Stimulated activated naive CD8-positive, alpha-beta T cell treated with anti-CD3 and anti-CD28 coated beads, Interleukin-15, amount 100 ng/mL, for 72 hours (primary cell): ENCODE results near the gene IGSF1.
A peak's percentile ranks its signal among the peaks of the same experiment; 100 is the strongest.
"Not testable (repeated sequence)": the region's sequence is repeated elsewhere in the genome, so short reads cannot be mapped to it uniquely, and the experiment has no call there.

Source experiments
- ATAC-seq: fragments of 150-1000 bp; cut with Tn5 transposase; 2 replicates; pipeline ENCODE4 v1.10.0; 2021; ENCODE audit warnings: mild to moderate bottlenecking, moderate library complexity
- DNase-seq, 2 donors: peaks; one replicate each; pipeline ENCODE4 v3.0.0; 2021 to 2022
- H3K27ac Mint-ChIP-seq, 2 donors: one replicate each; pipeline ENCODE4 v1.8.0; 2022; ENCODE audit warnings: mild to moderate bottlenecking in 2 of 2, mixed read lengths in 2 of 2, moderate library complexity in 2 of 2
- H3K27me3 Mint-ChIP-seq: one replicate; pipeline ENCODE4 v1.8.0; 2022; ENCODE audit warnings: mixed read lengths
- H3K4me1 Mint-ChIP-seq: one replicate; pipeline ENCODE4 v1.8.0; 2022; ENCODE audit warnings: mild to moderate bottlenecking, mixed read lengths
- H3K4me3 Mint-ChIP-seq, 2 donors: one replicate each; pipeline ENCODE4 v1.8.0; 2022; ENCODE audit warnings: mild to moderate bottlenecking in 2 of 2, mixed read lengths in 2 of 2, moderate library complexity in 1 of 2
- H3K9me3 Mint-ChIP-seq, 2 donors: one replicate each; pipeline ENCODE4 v1.8.0; 2022; ENCODE audit warnings: mixed read lengths in 2 of 2

IGSF1 gene

GRCh38 chrX:131288188-131288587 is 918 bp downstream of the IGSF1 start:
- no peak overlapping the region for H3K27ac Mint-ChIP-seq
- no peak for ATAC-seq
- H3K9me3 Mint-ChIP-seq, result no peaks in the 10 kb centered on the region
- H3K27me3 Mint-ChIP-seq, result peaks cover 20% of the 10 kb centered on the region
- no peak overlapping the region for H3K4me3 Mint-ChIP-seq
- H3K4me1 Mint-ChIP-seq, result peaks cover 6% of the 10 kb centered on the region
- DNase-seq, result no peak

GRCh38 chrX:131287560-131288179 is 1.4 kb downstream of the IGSF1 start:
- ATAC-seq, result no peak
- H3K27me3 Mint-ChIP-seq, result peaks cover 20% of the 10 kb centered on the region

GRCh38 chrX:131279617-131280016 is 9.5 kb downstream of the IGSF1 start:
- ATAC-seq (no peak), DNase-seq (no peak)
- Mint-ChIP-seq H3K4me1 (no peaks in the 10 kb centered on the region), H3K9me3 (no peaks in the 10 kb centered on the region), H3K27me3 (peaks cover 14% of the 10 kb centered on the region), H3K27ac (no peak overlapping the region), H3K4me3 (no peak overlapping the region)

More at GRCh38 chrX:131287560-131288179, 1.4 kb downstream of the IGSF1 start:
- no peak for DNase-seq
- no peak overlapping the region for H3K4me3 Mint-ChIP-seq
- no peak overlapping the region for H3K27ac Mint-ChIP-seq
- H3K9me3 Mint-ChIP-seq, result no peaks in the 10 kb centered on the region
- peaks cover 6% of the 10 kb centered on the region for H3K4me1 Mint-ChIP-seq

GRCh38 chrX:131279197-131279596 is 9.9 kb downstream of the IGSF1 start:
- Mint-ChIP-seq H3K4me3 (no peak overlapping the region), H3K27ac (no peak overlapping the region), H3K27me3 (peaks cover 14% of the 10 kb centered on the region), H3K4me1 (no peaks in the 10 kb centered on the region), H3K9me3 (no peaks in the 10 kb centered on the region)
- no peak for ATAC-seq
- no peak for DNase-seq

- Mint-ChIP-seq H3K9me3 (no peaks in the 10 kb centered on the region), H3K27ac (no peak overlapping the region), H3K4me3 (no peak overlapping the region), H3K4me1 (no peaks in the 10 kb centered on the region), H3K27me3 (peaks cover 14% of the 10 kb centered on the region)
- no peak for ATAC-seq
- no peak for DNase-seq
Observed at GRCh38 chrX:131277543-131278136, 11.5 kb downstream of the IGSF1 start.

GRCh38 chrX:131273011-131273410 is 16.1 kb downstream of the IGSF1 start:
- Mint-ChIP-seq H3K27me3 (no peaks in the 10 kb centered on the region), H3K4me1 (no peaks in the 10 kb centered on the region), H3K27ac (no peak overlapping the region), H3K9me3 (no peaks in the 10 kb centered on the region), H3K4me3 (no peak overlapping the region)
- ATAC-seq (no peak), DNase-seq (no peak)

- Mint-ChIP-seq H3K4me1 (no peaks in the 10 kb centered on the region), H3K4me3 (no peak overlapping the region), H3K27me3 (no peaks in the 10 kb centered on the region), H3K27ac (no peak overlapping the region), H3K9me3 (no peaks in the 10 kb centered on the region)
- DNase-seq, result no peak
- ATAC-seq, result no peak
Observed at GRCh38 chrX:131271826-131272225, 17.3 kb downstream of the IGSF1 start.

GRCh38 chrX:131271274-131271673 is 17.8 kb downstream of the IGSF1 start:
- no peaks in the 10 kb centered on the region for H3K9me3 Mint-ChIP-seq
- no peaks in the 10 kb centered on the region for H3K27me3 Mint-ChIP-seq
- H3K27ac Mint-ChIP-seq, result no peak overlapping the region
- H3K4me1 Mint-ChIP-seq, result no peaks in the 10 kb centered on the region
- H3K4me3 Mint-ChIP-seq, result no peak overlapping the region
- ATAC-seq (no peak), DNase-seq (no peak)

GRCh38 chrX:131270080-131270479 is 19.0 kb downstream of the IGSF1 start:
- H3K4me1 Mint-ChIP-seq, result no peaks in the 10 kb centered on the region
- no peak overlapping the region for H3K27ac Mint-ChIP-seq
- no peaks in the 10 kb centered on the region for H3K9me3 Mint-ChIP-seq
- H3K27me3 Mint-ChIP-seq, result no peaks in the 10 kb centered on the region
- ATAC-seq (no peak), DNase-seq (no peak)
- H3K4me3 Mint-ChIP-seq, result no peak overlapping the region

- H3K4me3 Mint-ChIP-seq, result no peak overlapping the region
- H3K9me3 Mint-ChIP-seq, result no peaks in the 10 kb centered on the region
- no peaks in the 10 kb centered on the region for H3K4me1 Mint-ChIP-seq
- ATAC-seq (no peak), DNase-seq (no peak)
- no peaks in the 10 kb centered on the region for H3K27me3 Mint-ChIP-seq
- H3K27ac Mint-ChIP-seq, result no peak overlapping the region
Observed at GRCh38 chrX:131264665-131265064, 24.4 kb downstream of the IGSF1 start.

GRCh38 chrX:131264053-131264452 is 25.1 kb downstream of the IGSF1 start:
- ATAC-seq (no peak), DNase-seq (no peak)
- Mint-ChIP-seq H3K9me3 (no peaks in the 10 kb centered on the region), H3K4me3 (no peak overlapping the region), H3K27me3 (no peaks in the 10 kb centered on the region), H3K4me1 (no peaks in the 10 kb centered on the region), H3K27ac (no peak overlapping the region)

- Mint-ChIP-seq H3K27me3 (no peaks in the 10 kb centered on the region), H3K27ac (peak overlapping the region in 1 of 2 donors; percentile 68), H3K4me3 (no peak overlapping the region), H3K9me3 (no peaks in the 10 kb centered on the region), H3K4me1 (no peaks in the 10 kb centered on the region)
- peak; percentile 53 for ATAC-seq
- DNase-seq, result peak in 1 of 2 donors; percentile 9
Observed at GRCh38 chrX:131262738-131263679, 26.1 kb downstream of the IGSF1 start.

GRCh38 chrX:131262200-131262599 is 26.9 kb downstream of the IGSF1 start:
- no peaks in the 10 kb centered on the region for H3K4me1 Mint-ChIP-seq
- DNase-seq, result no peak
- no peak for ATAC-seq
- H3K9me3 Mint-ChIP-seq, result no peaks in the 10 kb centered on the region
- no peaks in the 10 kb centered on the region for H3K27me3 Mint-ChIP-seq
- H3K27ac Mint-ChIP-seq, result no peak overlapping the region
- H3K4me3 Mint-ChIP-seq, result no peak overlapping the region

- no peak overlapping the region for H3K27ac Mint-ChIP-seq
- DNase-seq (no peak), ATAC-seq (no peak)
- H3K27me3 Mint-ChIP-seq, result no peaks in the 10 kb centered on the region
- no peak overlapping the region for H3K4me3 Mint-ChIP-seq
- H3K9me3 Mint-ChIP-seq, result no peaks in the 10 kb centered on the region
- H3K4me1 Mint-ChIP-seq, result no peaks in the 10 kb centered on the region
Observed at GRCh38 chrX:131257367-131257766, 31.7 kb downstream of the IGSF1 start.

- H3K27me3 Mint-ChIP-seq, H3K9me3 Mint-ChIP-seq, H3K4me1 Mint-ChIP-seq, H3K4me3 Mint-ChIP-seq, H3K27ac Mint-ChIP-seq, DNase-seq, ATAC-seq: not testable (repeated sequence)
Observed at GRCh38 chrX:131250984-131251738, 37.9 kb downstream of the IGSF1 start.
